Mesodermal cell (in vitro differentiated cells): ENCODE measurements around the gene UBIAD1.
"Not testable (repeated sequence)": the region's sequence is repeated elsewhere in the genome, so short reads cannot be mapped to it uniquely, and the experiment has no call there.

Experiments used
- H3K27ac ChIP-seq: 2 replicates; pipeline ENCODE4 v1.7.0; 2013; ENCODE audit warnings: mild to moderate bottlenecking, low read depth, low read length, moderate library complexity; ENCODE audit not compliant: severe bottlenecking
- H3K36me3 ChIP-seq: 2 replicates; pipeline ENCODE4 v1.7.1; 2013; ENCODE audit warnings: mild to moderate bottlenecking, low read length, moderate library complexity; ENCODE audit not compliant: control insufficient read depth, insufficient read depth
- H3K4me1 ChIP-seq: one replicate; pipeline ENCODE4 v1.7.1; 2013; ENCODE audit warnings: mild to moderate bottlenecking, low read length; ENCODE audit not compliant: insufficient read depth, control insufficient read depth, poor library complexity, severe bottlenecking
- H3K4me3 ChIP-seq: 2 replicates; pipeline ENCODE4 v1.7.0; 2013; ENCODE audit warnings: low read length, control low read depth, mild to moderate bottlenecking; ENCODE audit not compliant: insufficient read depth, poor library complexity, severe bottlenecking; ENCODE audit errors: extremely low read depth
- H3K9me3 ChIP-seq: 2 replicates; pipeline ENCODE4 v1.7.1; 2013; ENCODE audit warnings: mild to moderate bottlenecking, low read length, moderate library complexity; ENCODE audit not compliant: control insufficient read depth
- WGBS, 2 experiments: methylation state at CpG; one replicate each; pipeline ENCODE4 v1.1.5; 2013; ENCODE audit warnings: missing lambda C conversion rate in 2 of 2; ENCODE audit not compliant: insufficient coverage in 2 of 2; 5-methylcytosine and 5-hydroxymethylcytosine counted together

UBIAD1 gene

DNA sequence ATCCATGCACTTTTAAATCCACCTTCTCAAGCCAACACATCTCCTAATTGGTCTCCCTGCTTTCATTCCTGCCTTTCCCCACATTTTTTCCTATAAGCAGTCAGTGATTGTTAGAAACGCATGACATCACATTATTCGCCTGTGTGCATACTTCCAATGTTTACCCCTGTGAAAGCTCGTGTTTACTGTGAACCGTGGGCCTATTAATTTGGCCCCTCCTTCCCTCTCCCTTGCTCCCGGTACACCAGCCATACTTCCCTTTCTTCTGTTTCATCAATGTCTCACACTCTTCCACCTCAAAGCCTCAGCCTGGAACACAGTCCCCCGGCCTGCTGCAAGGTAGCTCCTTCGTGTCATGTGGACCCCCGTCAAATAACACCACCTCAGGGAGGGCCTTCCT lies 19.8 kb upstream of the UBIAD1 start:
- Histone ChIP-seq H3K9me3 (no peaks in the 10 kb centered on the region), H3K27ac (no peak overlapping the region), H3K4me3 (no peak overlapping the region), H3K36me3 (peaks cover 80% of the 10 kb centered on the region), H3K4me1 (no peaks in the 10 kb centered on the region)
- 93 to 96% methylated on average over 8 of the region's 8 CpGs for WGBS, 2 experiments

GRCh38 chr1:11256299-11256698 lies 16.7 kb upstream of the UBIAD1 start:
- no peak overlapping the region for H3K27ac ChIP-seq
- 90 to 100% methylated on average over 1 of the region's 1 CpG for WGBS, 2 experiments
- H3K36me3 ChIP-seq = peaks cover 84% of the 10 kb centered on the region

GRCh38 chr1:11262171-11263049 lies 10.6 kb upstream of the UBIAD1 start, which contains the start of gene MTOR:
TSS of gene MTOR (minus strand) at chr1:11262551. CDS start at chr1:11259409, 3,142 bp downstream.
- no peak within 1 kb of the TSS for H3K27ac ChIP-seq
- peaks cover 25% of the 10 kb centered on the region for H3K36me3 ChIP-seq
- H3K4me1 ChIP-seq = peaks cover 4% of the 10 kb centered on the region
- no peaks in the 10 kb centered on the region for H3K9me3 ChIP-seq
- peak within 1 kb of the TSS; percentile 95 for H3K4me3 ChIP-seq
- WGBS, 2 experiments = 0% methylated on average over 50 to 52 of the region's 60 CpGs

More at GRCh38 chr1:11256299-11256698, 16.7 kb upstream of the UBIAD1 start:
- no peaks in the 10 kb centered on the region for H3K9me3 ChIP-seq
- peaks cover 3% of the 10 kb centered on the region for H3K4me1 ChIP-seq
- H3K4me3 ChIP-seq = no peak overlapping the region

DNA sequence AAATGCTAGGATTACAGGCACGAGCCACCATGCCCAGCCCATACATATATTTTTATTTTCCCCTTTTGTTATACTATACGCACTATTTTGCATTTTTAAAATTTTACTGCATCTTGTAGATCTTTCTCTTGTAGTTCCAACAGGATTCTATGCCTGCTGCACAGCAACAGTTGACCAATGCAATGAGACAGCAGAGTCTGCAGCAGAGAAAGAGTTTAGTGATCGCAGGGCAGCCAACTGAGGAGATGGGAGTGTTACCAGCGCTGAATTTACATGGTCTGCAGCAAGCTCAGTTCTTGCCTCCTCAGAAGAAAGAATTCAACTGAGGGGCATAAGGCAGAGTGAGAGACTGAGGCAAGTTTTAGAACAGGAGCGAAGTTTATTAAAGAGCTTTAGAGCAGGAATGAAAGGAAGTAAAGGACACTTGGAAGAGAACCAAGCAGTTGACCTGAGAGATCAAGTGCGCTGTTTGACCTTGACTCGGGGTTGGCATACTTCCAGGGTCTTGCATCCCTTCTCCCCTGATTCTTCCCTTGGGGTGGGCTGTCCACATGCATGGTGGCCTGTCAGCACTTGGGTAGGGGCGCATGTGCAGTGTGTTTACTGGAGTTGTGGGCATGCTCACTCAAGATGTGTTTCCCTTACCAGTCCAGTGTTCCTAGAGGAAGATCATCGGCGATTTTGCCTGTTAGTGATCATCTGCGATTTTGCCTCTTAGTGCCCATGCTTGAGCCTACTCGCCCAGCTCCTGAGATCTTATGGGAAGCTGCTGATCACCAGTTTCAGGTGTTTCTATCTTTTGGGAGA lies 6.5 kb upstream of the UBIAD1 start:
- H3K4me1 ChIP-seq = no peaks in the 10 kb centered on the region
- H3K36me3 ChIP-seq = no peaks in the 10 kb centered on the region
- no peaks in the 10 kb centered on the region for H3K9me3 ChIP-seq
- H3K27ac ChIP-seq = no peak overlapping the region
- no peak overlapping the region for H3K4me3 ChIP-seq
- 84 to 88% methylated on average over 12 of the region's 12 CpGs for WGBS, 2 experiments

DNA sequence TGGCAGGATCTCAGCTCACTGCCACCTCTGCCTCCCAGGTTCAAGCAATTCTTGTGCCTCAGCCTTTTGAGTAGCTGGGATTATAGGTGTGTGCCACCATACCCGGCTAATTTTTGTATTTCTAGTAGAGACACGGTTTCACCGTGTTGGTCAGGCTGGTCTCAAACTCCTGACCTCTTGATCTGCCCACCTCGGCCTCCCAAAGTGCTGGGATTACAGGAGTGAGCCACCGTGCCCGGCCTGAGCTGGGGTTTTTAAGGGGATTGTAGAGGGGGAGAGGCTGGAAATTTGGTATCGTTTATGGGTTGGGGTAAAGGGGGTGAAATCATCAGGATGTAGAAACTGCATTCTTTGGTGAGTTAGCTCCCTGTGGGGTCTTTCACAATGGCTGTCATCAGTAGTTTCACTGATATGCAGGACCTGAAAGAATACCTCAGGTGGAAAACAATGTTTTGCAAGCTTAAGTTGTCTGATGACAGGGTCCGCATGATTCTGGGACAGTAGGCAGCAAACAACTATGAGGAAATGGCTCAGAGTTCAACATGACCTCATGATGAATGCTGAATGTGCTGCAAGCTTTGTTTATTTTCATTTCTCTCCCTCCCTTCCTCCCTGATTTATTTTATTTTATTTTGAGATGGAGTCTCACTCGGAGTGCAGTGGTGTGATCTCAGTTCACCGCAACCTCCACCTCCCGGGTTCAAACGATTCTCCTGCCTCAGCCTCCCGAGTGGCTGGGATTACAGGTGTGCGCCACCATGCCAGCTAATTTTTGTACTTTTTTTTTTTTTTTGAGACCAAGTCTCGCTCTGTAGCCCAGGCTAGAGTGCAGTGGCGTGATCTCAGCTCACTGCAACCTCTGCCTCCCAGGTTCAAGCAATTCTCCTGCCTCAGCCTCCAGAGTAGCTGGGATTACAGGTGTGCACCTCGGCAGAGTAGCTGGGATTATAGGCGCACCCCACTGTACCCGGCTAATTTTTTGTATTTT lies 5.4 kb upstream of the UBIAD1 start:
- H3K4me1 ChIP-seq, H3K27ac ChIP-seq, H3K36me3 ChIP-seq, H3K9me3 ChIP-seq, H3K4me3 ChIP-seq: not testable (repeated sequence)
- 83 to 85% methylated on average over 18 of the region's 19 CpGs for WGBS, 2 experiments

GRCh38 chr1:11272544-11272831 lies 510 bp upstream of the UBIAD1 start:
- 18 to 23% methylated on average over 8 to 9 of the region's 9 CpGs for WGBS, 2 experiments
- peaks cover 7% of the 10 kb centered on the region for H3K36me3 ChIP-seq
- H3K27ac ChIP-seq = no peak overlapping the region
- no peak overlapping the region for H3K4me3 ChIP-seq
- no peaks in the 10 kb centered on the region for H3K9me3 ChIP-seq
- H3K4me1 ChIP-seq = peaks cover 12% of the 10 kb centered on the region

DNA sequence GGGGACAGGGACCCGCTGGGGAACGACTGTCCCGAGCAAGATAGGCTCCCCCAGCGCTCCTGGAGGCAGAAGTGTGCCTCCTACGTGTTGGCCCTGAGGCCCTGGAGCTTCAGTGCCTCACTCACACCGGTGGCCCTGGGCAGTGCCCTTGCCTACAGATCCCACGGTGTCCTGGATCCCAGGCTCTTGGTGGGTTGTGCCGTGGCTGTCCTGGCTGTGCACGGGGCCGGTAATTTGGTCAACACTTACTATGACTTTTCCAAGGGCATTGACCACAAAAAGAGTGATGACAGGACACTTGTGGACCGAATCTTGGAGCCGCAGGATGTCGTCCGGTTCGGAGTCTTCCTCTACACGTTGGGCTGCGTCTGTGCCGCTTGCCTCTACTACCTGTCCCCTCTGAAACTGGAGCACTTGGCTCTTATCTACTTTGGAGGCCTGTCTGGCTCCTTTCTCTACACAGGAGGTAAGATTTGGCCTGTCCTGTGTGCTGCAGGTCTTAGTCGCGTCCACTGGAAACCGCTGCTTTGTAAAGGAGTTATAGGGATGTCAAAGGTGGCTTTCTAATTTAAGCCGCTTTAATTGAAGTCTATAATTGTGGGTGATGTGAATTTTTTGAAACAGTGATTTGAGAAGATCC lies 717 bp downstream of the UBIAD1 start:
- peak overlapping the region; percentile 85 for H3K27ac ChIP-seq
- WGBS, 2 experiments = 10 to 11% methylated on average over 20 to 22 of the region's 22 CpGs

GRCh38 chr1:11279152-11279551 lies 6.2 kb downstream of the UBIAD1 start:
- Histone ChIP-seq H3K36me3 (peaks cover 19% of the 10 kb centered on the region), H3K4me1 (peaks cover 10% of the 10 kb centered on the region), H3K4me3 (no peak overlapping the region), H3K9me3 (no peaks in the 10 kb centered on the region), H3K27ac (no peak overlapping the region)
- WGBS, 2 experiments = 91 to 93% methylated on average over 5 of the region's 5 CpGs

More for the DNA sequence above, 717 bp downstream of the UBIAD1 start:
- Histone ChIP-seq H3K9me3 (no peaks in the 10 kb centered on the region), H3K4me3 (peak overlapping the region; percentile 76), H3K36me3 (peaks cover 10% of the 10 kb centered on the region), H3K4me1 (peaks cover 12% of the 10 kb centered on the region)

DNA sequence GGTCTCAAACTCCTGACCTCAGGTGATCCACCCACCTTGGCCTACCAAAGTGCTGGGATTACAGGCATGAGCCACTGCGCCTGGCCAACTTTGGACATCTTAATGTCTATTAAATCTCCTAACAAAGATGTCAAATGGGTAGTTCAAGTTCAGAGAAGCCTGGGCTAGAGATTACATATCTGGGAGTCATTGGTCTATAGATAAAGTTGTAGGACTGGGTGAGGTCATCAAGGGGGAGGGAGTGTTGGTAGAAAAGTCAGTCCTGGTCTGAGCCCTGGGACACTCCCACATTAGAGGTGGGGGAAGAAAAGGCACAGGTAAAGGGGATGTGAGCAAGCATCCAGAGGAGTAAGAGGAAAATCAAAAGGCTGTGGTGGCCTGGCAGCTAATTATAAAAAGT lies 6.6 kb downstream of the UBIAD1 start:
- Histone ChIP-seq H3K4me1 (peaks cover 6% of the 10 kb centered on the region), H3K9me3 (no peaks in the 10 kb centered on the region), H3K36me3 (peaks cover 19% of the 10 kb centered on the region), H3K27ac (no peak overlapping the region), H3K4me3 (no peak overlapping the region)
- 100% methylated on average over 1 of the region's 1 CpG; no CpG with 5 or more reads in 1 of the 2 experiments for WGBS, 2 experiments
